ENCODE results near the gene KCTD5.
"Not testable (repeated sequence)": the region's sequence is repeated elsewhere in the genome, so short reads cannot be mapped to it uniquely, and the experiment has no call there.

KCTD5 gene

GRCh38 chr16:2682209-2683021 is at the start of gene KCTD5:
Gene KCTD5 (plus strand): TSS chr16:2682523. CDS start chr16:2682549, 26 bp downstream.
- H3K9ac ChIP-seq (ENCODE audit: low read length): peak within 1 kb of the TSS; percentile 87
- peak within 1 kb of the TSS; percentile 68 for H3K4me2 ChIP-seq (ENCODE audit: low read depth, low read length, poor library complexity, severe bottlenecking)
- no peak for TF ChIP-seq CTCF (IDR thresholded peaks at IDR 0.05; ENCODE audit: insufficient read depth, low read length, poor library complexity, severe bottlenecking)
- TF ChIP-seq EZH2phosphoT487 (conservative IDR thresholded peaks at IDR 0.05; ENCODE audit: low read length): no peak
- no peaks in the 10 kb centered on the region for H3K36me3 ChIP-seq (ENCODE audit: low read length)
- H3K27ac ChIP-seq (ENCODE audit: low read depth, low read length): 0 out of 2 replicates have a peak within 1 kb of the TSS, but pooled peaks have one; percentile 35
- H3K79me2 ChIP-seq (ENCODE audit: insufficient read depth, low read length): peaks cover 18% of the 10 kb centered on the region
- peak within 1 kb of the TSS; percentile 99 for H3K4me3 ChIP-seq (ENCODE audit: insufficient read depth, low read length, poor library complexity, severe bottlenecking)
- peaks cover under 1% of the 10 kb centered on the region; the same call in 1 of the 2 replicates for H4K20me1 ChIP-seq (ENCODE audit: low read depth, low read length)
- no peaks in the 10 kb centered on the region for H3K27me3 ChIP-seq (ENCODE audit: low read length)
- peak within 1 kb of the TSS; percentile 75 for H2AFZ ChIP-seq (ENCODE audit: low read depth, low read length, severe bottlenecking)
- no peaks in the 10 kb centered on the region for H3K9me2 ChIP-seq (replicated peaks; ENCODE audit: insufficient read depth, low read length)
- peaks cover 6% of the 10 kb centered on the region; the same call in 1 of the 2 replicates for H3F3A ChIP-seq (ENCODE audit: insufficient read depth)
- H3K9me3 ChIP-seq (ENCODE audit: insufficient read depth, low read length): no peaks in the 10 kb centered on the region

GRCh38 chr16:2639071-2639721 is 43.1 kb upstream of the KCTD5 start:
- not testable (repeated sequence) for H4K20me1 ChIP-seq (ENCODE audit: low read depth, low read length); H3K4me2 ChIP-seq (ENCODE audit: low read depth, low read length, poor library complexity, severe bottlenecking); H3K79me2 ChIP-seq (ENCODE audit: insufficient read depth, low read length); H3K9me3 ChIP-seq (ENCODE audit: insufficient read depth, low read length); H3F3A ChIP-seq (ENCODE audit: insufficient read depth); H3K27ac ChIP-seq (ENCODE audit: low read depth, low read length); H3K4me3 ChIP-seq (ENCODE audit: insufficient read depth, low read length, poor library complexity, severe bottlenecking); H3K27me3 ChIP-seq (ENCODE audit: low read length); H3K9me2 ChIP-seq (replicated peaks; ENCODE audit: insufficient read depth, low read length); H2AFZ ChIP-seq (ENCODE audit: low read depth, low read length, severe bottlenecking); H3K36me3 ChIP-seq (ENCODE audit: low read length); H3K9ac ChIP-seq (ENCODE audit: low read length)

- H3K36me3 ChIP-seq (ENCODE audit: low read length); H3K27ac ChIP-seq (ENCODE audit: low read depth, low read length); H3K9me2 ChIP-seq (replicated peaks; ENCODE audit: insufficient read depth, low read length); H3K4me2 ChIP-seq (ENCODE audit: low read depth, low read length, poor library complexity, severe bottlenecking); H3F3A ChIP-seq (ENCODE audit: insufficient read depth); H3K27me3 ChIP-seq (ENCODE audit: low read length); H4K20me1 ChIP-seq (ENCODE audit: low read depth, low read length); H3K9me3 ChIP-seq (ENCODE audit: insufficient read depth, low read length); H3K4me3 ChIP-seq (ENCODE audit: insufficient read depth, low read length, poor library complexity, severe bottlenecking); H3K79me2 ChIP-seq (ENCODE audit: insufficient read depth, low read length); H3K9ac ChIP-seq (ENCODE audit: low read length); H2AFZ ChIP-seq (ENCODE audit: low read depth, low read length, severe bottlenecking): not testable (repeated sequence)
Observed at GRCh38 chr16:2639722-2640072, 42.6 kb upstream of the KCTD5 start.

DNA sequence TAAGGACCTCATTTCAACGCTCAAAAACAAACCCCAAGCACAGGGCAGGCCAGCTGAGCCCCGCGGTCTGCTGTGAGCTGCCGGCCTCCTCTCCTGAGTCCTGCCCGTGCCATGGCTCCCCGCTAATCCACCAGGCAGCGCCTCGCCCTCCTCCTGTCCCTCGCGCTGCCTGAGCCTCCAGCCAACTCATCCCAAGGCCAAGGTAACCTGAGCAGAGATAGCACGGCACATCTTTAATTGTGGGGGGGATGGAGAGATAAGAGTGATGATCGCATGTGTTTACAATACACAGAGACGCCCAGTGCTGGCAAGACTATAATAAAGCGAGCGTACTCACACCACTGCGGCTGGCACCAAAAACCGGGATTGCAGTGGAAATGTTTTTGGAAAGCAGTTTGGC is 39.8 kb upstream of the KCTD5 start:
- not testable (repeated sequence) for H3K4me2 ChIP-seq (ENCODE audit: low read depth, low read length, poor library complexity, severe bottlenecking); H3K4me3 ChIP-seq (ENCODE audit: insufficient read depth, low read length, poor library complexity, severe bottlenecking); H3F3A ChIP-seq (ENCODE audit: insufficient read depth); H4K20me1 ChIP-seq (ENCODE audit: low read depth, low read length); H3K9me3 ChIP-seq (ENCODE audit: insufficient read depth, low read length); H3K27me3 ChIP-seq (ENCODE audit: low read length); H3K27ac ChIP-seq (ENCODE audit: low read depth, low read length); H3K79me2 ChIP-seq (ENCODE audit: insufficient read depth, low read length); H3K9me2 ChIP-seq (replicated peaks; ENCODE audit: insufficient read depth, low read length); H3K36me3 ChIP-seq (ENCODE audit: low read length); H2AFZ ChIP-seq (ENCODE audit: low read depth, low read length, severe bottlenecking); H3K9ac ChIP-seq (ENCODE audit: low read length)

DNA sequence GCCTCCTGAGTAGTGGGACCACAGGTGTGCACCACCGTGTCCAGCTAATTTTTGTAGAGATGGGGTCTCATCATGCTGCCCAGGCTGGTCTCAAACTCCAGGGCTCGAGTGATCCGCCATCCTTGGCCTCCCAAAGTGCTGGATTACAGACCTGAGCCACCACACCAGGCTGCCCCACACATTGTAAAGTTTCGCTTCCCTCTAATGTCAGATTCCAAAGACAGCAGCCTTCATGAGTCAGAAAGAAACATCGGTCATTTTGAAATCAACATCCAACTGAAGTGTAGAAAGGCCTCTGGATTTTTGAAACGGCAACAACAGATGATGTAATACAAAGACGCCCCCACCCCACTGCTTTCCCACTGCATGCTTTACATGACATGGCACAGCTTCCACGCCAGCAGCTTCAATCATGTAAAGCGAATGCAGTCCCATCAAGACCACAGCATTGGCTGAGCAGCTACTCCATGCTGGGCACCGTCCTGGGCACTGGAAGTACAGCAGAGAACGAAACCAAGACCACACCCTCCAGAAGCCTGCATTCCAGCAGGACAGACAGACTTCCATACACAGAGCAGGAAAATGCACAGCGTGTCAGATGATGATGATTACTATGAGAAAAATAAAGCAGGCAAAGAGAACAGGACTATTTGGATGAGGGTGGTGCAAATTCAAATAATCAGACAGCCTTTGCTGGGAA is 37.4 kb upstream of the KCTD5 start:
- H3K36me3 ChIP-seq (ENCODE audit: low read length); H4K20me1 ChIP-seq (ENCODE audit: low read depth, low read length); H2AFZ ChIP-seq (ENCODE audit: low read depth, low read length, severe bottlenecking); H3K4me3 ChIP-seq (ENCODE audit: insufficient read depth, low read length, poor library complexity, severe bottlenecking); H3K27me3 ChIP-seq (ENCODE audit: low read length); H3K9me2 ChIP-seq (replicated peaks; ENCODE audit: insufficient read depth, low read length); H3K9ac ChIP-seq (ENCODE audit: low read length); H3K79me2 ChIP-seq (ENCODE audit: insufficient read depth, low read length); H3K9me3 ChIP-seq (ENCODE audit: insufficient read depth, low read length); H3F3A ChIP-seq (ENCODE audit: insufficient read depth); H3K4me2 ChIP-seq (ENCODE audit: low read depth, low read length, poor library complexity, severe bottlenecking); H3K27ac ChIP-seq (ENCODE audit: low read depth, low read length): not testable (repeated sequence)

DNA sequence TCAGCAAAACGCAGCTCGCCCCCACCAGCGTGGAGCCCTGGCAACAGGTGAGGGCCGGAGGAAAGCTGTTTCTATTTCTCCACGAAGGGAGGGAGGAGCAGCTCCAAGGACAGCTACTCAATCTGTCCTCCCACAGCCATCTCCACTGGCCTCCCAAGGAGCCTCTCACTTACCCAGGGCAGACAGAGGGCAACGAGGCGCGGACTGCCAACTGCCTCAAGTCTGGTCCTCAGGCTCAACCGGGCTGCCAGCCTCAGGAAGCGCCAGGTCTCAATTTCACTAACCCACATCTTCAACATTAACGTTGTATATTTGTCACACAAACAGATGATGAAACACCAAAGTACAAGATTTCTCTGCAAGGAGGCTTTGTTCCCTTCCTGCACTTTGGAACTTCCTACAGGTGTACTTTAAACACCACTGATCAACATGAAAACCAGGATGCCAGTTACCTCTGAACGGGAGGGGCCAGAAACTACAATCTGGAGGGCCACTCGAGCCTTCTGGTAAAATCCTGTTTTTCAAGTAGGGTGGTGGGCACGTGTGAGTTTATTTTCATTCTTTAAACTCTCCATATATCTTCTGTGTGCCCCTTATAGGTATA is 31.0 kb upstream of the KCTD5 start:
- H3K9me2 ChIP-seq (replicated peaks; ENCODE audit: insufficient read depth, low read length); H3K27ac ChIP-seq (ENCODE audit: low read depth, low read length); H3K36me3 ChIP-seq (ENCODE audit: low read length); H2AFZ ChIP-seq (ENCODE audit: low read depth, low read length, severe bottlenecking); H3K79me2 ChIP-seq (ENCODE audit: insufficient read depth, low read length); H3K4me2 ChIP-seq (ENCODE audit: low read depth, low read length, poor library complexity, severe bottlenecking); H3K27me3 ChIP-seq (ENCODE audit: low read length); H3K4me3 ChIP-seq (ENCODE audit: insufficient read depth, low read length, poor library complexity, severe bottlenecking); H3F3A ChIP-seq (ENCODE audit: insufficient read depth); H3K9ac ChIP-seq (ENCODE audit: low read length); H3K9me3 ChIP-seq (ENCODE audit: insufficient read depth, low read length); H4K20me1 ChIP-seq (ENCODE audit: low read depth, low read length): not testable (repeated sequence)

Data from SU-DHL-6 (cell line).